C4-2B (cell line): Measurements from ENCODE around the gene RTN4R.
"Not testable (repeated sequence)": the region's sequence is repeated elsewhere in the genome, so short reads cannot be mapped to it uniquely, and the experiment has no call there.

Experiments
- H3K27ac ChIP-seq: fragments of 450-650 bp; 2 replicates; pipeline ENCODE4 v1.5.1; 2017
- CTCF ChIP-seq: fragments of 450-650 bp; conservative IDR thresholded peaks from 2 replicates; pipeline ENCODE4 v1.5.1; 2017; ENCODE audit warnings: mild to moderate bottlenecking
- ZFX ChIP-seq: fragments of 450-650 bp; IDR thresholded peaks from 2 replicates; pipeline ENCODE4 v1.6.1; 2017

RTN4R gene

GRCh38 chr22:20264614-20265452 lies 3.3 kb downstream of the RTN4R start:
- H3K27ac ChIP-seq, result no peak overlapping the region
- TF ChIP-seq CTCF, result no peak
- no peak for TF ChIP-seq ZFX

- H3K27ac ChIP-seq, result not testable (repeated sequence)
These were observed 4.5 kb downstream of the RTN4R start for GRCh38 chr22:20263404-20264281.

- TF ChIP-seq CTCF, result no peak
- TF ChIP-seq ZFX, result no peak
- no peak overlapping the region for H3K27ac ChIP-seq
These were observed 5.5 kb downstream of the RTN4R start for GRCh38 chr22:20262582-20263147.

- TF ChIP-seq ZFX (no peak), CTCF (no peak)
- H3K27ac ChIP-seq, result no peak overlapping the region
These were observed 6.1 kb downstream of the RTN4R start for GRCh38 chr22:20261848-20262581.

GRCh38 chr22:20260071-20260765 lies 7.9 kb downstream of the RTN4R start:
- no peak overlapping the region for H3K27ac ChIP-seq
- TF ChIP-seq ZFX (no peak), CTCF (no peak)

GRCh38 chr22:20259327-20259688 lies 8.8 kb downstream of the RTN4R start:
- no peak for TF ChIP-seq CTCF
- TF ChIP-seq ZFX, result no peak
- H3K27ac ChIP-seq, result no peak overlapping the region
